Endothelial cell (in vitro differentiated cells): ENCODE measurements around the gene ABCG1. TPM values are rescaled to one million over a fixed set of nuclear protein-coding genes. Genes with fewer than 3 reads are reported as not detected.

Experiments used
- DNase-seq: peaks from one replicate; pipeline ENCODE4 v3.0.0; 2021; ENCODE audit warnings: low spot score
- H3K27ac Mint-ChIP-seq: one replicate; pipeline ENCODE4 v1.8.0; 2021; ENCODE audit warnings: mixed read lengths, inconsistent platforms; ENCODE audit not compliant: unreplicated experiment
- H3K27me3 Mint-ChIP-seq: one replicate; pipeline ENCODE4 v1.8.0; 2021; ENCODE audit warnings: mild to moderate bottlenecking, moderate library complexity, mixed read lengths, inconsistent platforms; ENCODE audit not compliant: unreplicated experiment
- H3K36me3 Mint-ChIP-seq: one replicate; pipeline ENCODE4 v1.8.0; 2021; ENCODE audit warnings: mild to moderate bottlenecking, low read depth, mixed read lengths, inconsistent platforms; ENCODE audit not compliant: unreplicated experiment
- H3K4me1 Mint-ChIP-seq: one replicate; pipeline ENCODE4 v1.8.0; 2021; ENCODE audit warnings: mild to moderate bottlenecking, mixed read lengths, inconsistent platforms; ENCODE audit not compliant: unreplicated experiment
- H3K4me3 Mint-ChIP-seq: one replicate; pipeline ENCODE4 v1.8.0; 2021; ENCODE audit warnings: mild to moderate bottlenecking, mixed read lengths, inconsistent platforms; ENCODE audit not compliant: unreplicated experiment
- H3K9me3 Mint-ChIP-seq: one replicate; pipeline ENCODE4 v1.8.0; 2021; ENCODE audit warnings: mixed read lengths, inconsistent platforms; ENCODE audit not compliant: unreplicated experiment
- CTCF ChIP-seq: fragments of 200-600 bp; sonication (generic); IDR thresholded peaks from one replicate; pipeline ENCODE4 v1.5.0; 2021; ENCODE audit warnings: antibody characterized with exemption; ENCODE audit not compliant: unreplicated experiment
- total RNA-seq: library from RNA; stranded (reverse); fragmentation: NEBNext Ultra II Directional; extraction: Animal tissue kit (Norgen Biotek cat#: 25700); gene quantifications from one replicate; pipeline ENCODE4 v1.2.1, GENCODE V29; 2021; ENCODE audit not compliant: unreplicated experiment

The ABCG1 gene
- total RNA-seq, 1 donor from 2014 or later, result 48.9 TPM

GRCh38 chr21:42191696-42192595, 27.0 kb upstream of the ABCG1 start:
- H3K27me3 Mint-ChIP-seq, result peaks cover 12% of the 10 kb centered on the region

GRCh38 chr21:42193131-42193671, 25.7 kb upstream of the ABCG1 start:
- no peaks in the 10 kb centered on the region for H3K4me1 Mint-ChIP-seq
- no peak for DNase-seq
- H3K27ac Mint-ChIP-seq, result no peak overlapping the region
- no peak overlapping the region for H3K4me3 Mint-ChIP-seq
- no peaks in the 10 kb centered on the region for H3K9me3 Mint-ChIP-seq
- H3K36me3 Mint-ChIP-seq, result no peaks in the 10 kb centered on the region
- TF ChIP-seq CTCF, result no peak
- peaks cover 12% of the 10 kb centered on the region for H3K27me3 Mint-ChIP-seq

More at GRCh38 chr21:42191696-42192595, 27.0 kb upstream of the ABCG1 start:
- Mint-ChIP-seq H3K36me3 (no peaks in the 10 kb centered on the region), H3K4me3 (no peak overlapping the region), H3K27ac (no peak overlapping the region), H3K9me3 (no peaks in the 10 kb centered on the region), H3K4me1 (peaks cover 2% of the 10 kb centered on the region)
- no peak for DNase-seq
- no peak for TF ChIP-seq CTCF

GRCh38 chr21:42193721-42194120, 25.2 kb upstream of the ABCG1 start:
- H3K4me1 Mint-ChIP-seq, result no peaks in the 10 kb centered on the region
- no peak for DNase-seq

GRCh38 chr21:42194863-42195262, 24.1 kb upstream of the ABCG1 start:
- no peak for TF ChIP-seq CTCF
- Mint-ChIP-seq H3K9me3 (no peaks in the 10 kb centered on the region), H3K4me3 (no peak overlapping the region), H3K27me3 (peaks cover 9% of the 10 kb centered on the region), H3K4me1 (peaks cover 9% of the 10 kb centered on the region), H3K27ac (no peak overlapping the region), H3K36me3 (no peaks in the 10 kb centered on the region)
- DNase-seq, result no peak

More at GRCh38 chr21:42193721-42194120, 25.2 kb upstream of the ABCG1 start:
- no peaks in the 10 kb centered on the region for H3K9me3 Mint-ChIP-seq
- no peaks in the 10 kb centered on the region for H3K36me3 Mint-ChIP-seq
- no peak overlapping the region for H3K4me3 Mint-ChIP-seq
- peaks cover 12% of the 10 kb centered on the region for H3K27me3 Mint-ChIP-seq
- no peak overlapping the region for H3K27ac Mint-ChIP-seq
- TF ChIP-seq CTCF, result no peak

GRCh38 chr21:42195378-42196031, 23.4 kb upstream of the ABCG1 start:
- DNase-seq, result no peak
- H3K4me1 Mint-ChIP-seq, result peaks cover 9% of the 10 kb centered on the region
- H3K27me3 Mint-ChIP-seq, result peaks cover 8% of the 10 kb centered on the region
- no peaks in the 10 kb centered on the region for H3K9me3 Mint-ChIP-seq
- no peak overlapping the region for H3K4me3 Mint-ChIP-seq
- no peaks in the 10 kb centered on the region for H3K36me3 Mint-ChIP-seq
- no peak for TF ChIP-seq CTCF
- H3K27ac Mint-ChIP-seq, result no peak overlapping the region
